Muscle layer of duodenum (tissue), 2 donors: ENCODE measurements around the gene AURKA.

ENCODE experiments used
- H3K27ac ChIP-seq: one replicate; pipeline ENCODE4 v1.7.0; 2013; ENCODE audit warnings: mild to moderate bottlenecking, low read length
- H3K27me3 ChIP-seq: one replicate; pipeline ENCODE4 v1.7.0; 2013; ENCODE audit warnings: low read depth, mild to moderate bottlenecking, control low read depth, low read length
- H3K36me3 ChIP-seq, 2 donors: one replicate each; pipeline ENCODE4 v1.7.0; 2013; ENCODE audit warnings: low read length in 2 of 2, control low read depth in 1 of 2, mild to moderate bottlenecking in 1 of 2; ENCODE audit not compliant: insufficient read depth in 2 of 2, control insufficient read depth in 1 of 2
- H3K4me1 ChIP-seq, 2 donors: one replicate each; pipeline ENCODE4 v1.7.0; 2013; ENCODE audit warnings: low read length in 2 of 2, mild to moderate bottlenecking in 2 of 2, control low read depth in 1 of 2, moderate library complexity in 1 of 2; ENCODE audit not compliant: insufficient read depth in 2 of 2, control insufficient read depth in 1 of 2
- H3K4me3 ChIP-seq, 2 donors: one replicate each; pipeline ENCODE4 v1.7.0; 2013; ENCODE audit warnings: low read length in 2 of 2, low read depth in 1 of 2, mild to moderate bottlenecking in 1 of 2
- H3K9me3 ChIP-seq, 2 donors: one replicate each; pipeline ENCODE4 v1.7.0; 2013; ENCODE audit warnings: low read length in 2 of 2, control low read depth in 1 of 2, mild to moderate bottlenecking in 1 of 2; ENCODE audit not compliant: control insufficient read depth in 1 of 2
- donor health status: healthy.

AURKA gene

GRCh38 chr20:56389807-56390206 is 2.2 kb downstream of the AURKA start:
- no peak overlapping the region for H3K4me3 ChIP-seq
- H3K27ac ChIP-seq: no peak overlapping the region
- no peaks in the 10 kb centered on the region for H3K27me3 ChIP-seq
- H3K9me3 ChIP-seq: no peaks in the 10 kb centered on the region
- H3K36me3 ChIP-seq: peaks cover 0 to 4% of the 10 kb centered on the region in 2 donors
- H3K4me1 ChIP-seq: peaks cover 5 to 18% of the 10 kb centered on the region in 2 donors

- H3K9me3 ChIP-seq: no peaks in the 10 kb centered on the region
- H3K27me3 ChIP-seq: no peaks in the 10 kb centered on the region
- H3K36me3 ChIP-seq: peaks cover 0 to 4% of the 10 kb centered on the region in 2 donors
- H3K4me3 ChIP-seq: no peak overlapping the region
- peaks cover 5 to 16% of the 10 kb centered on the region in 2 donors for H3K4me1 ChIP-seq
- H3K27ac ChIP-seq: no peak overlapping the region
Measured at GRCh38 chr20:56388882-56389281, 3.1 kb downstream of the AURKA start.

GRCh38 chr20:56386219-56386618 is 5.8 kb downstream of the AURKA start:
- Histone ChIP-seq H3K4me3 (no peak overlapping the region), H3K27ac (no peak overlapping the region), H3K27me3 (no peaks in the 10 kb centered on the region), H3K4me1 (peaks cover 0 to 5% of the 10 kb centered on the region in 2 donors), H3K36me3 (peaks cover 0 to 4% of the 10 kb centered on the region in 2 donors), H3K9me3 (no peaks in the 10 kb centered on the region)

- H3K36me3 ChIP-seq: peaks cover 0 to 4% of the 10 kb centered on the region in 2 donors
- no peak overlapping the region for H3K4me3 ChIP-seq
- H3K4me1 ChIP-seq: no peaks in the 10 kb centered on the region
- no peaks in the 10 kb centered on the region for H3K9me3 ChIP-seq
- H3K27me3 ChIP-seq: no peaks in the 10 kb centered on the region
- H3K27ac ChIP-seq: no peak overlapping the region
Measured at GRCh38 chr20:56385130-56385529, 6.9 kb downstream of the AURKA start.

GRCh38 chr20:56383334-56383733 is 8.7 kb downstream of the AURKA start:
- Histone ChIP-seq H3K27ac (no peak overlapping the region), H3K4me3 (no peak overlapping the region), H3K36me3 (peaks cover 0 to 4% of the 10 kb centered on the region in 2 donors), H3K4me1 (no peaks in the 10 kb centered on the region), H3K27me3 (no peaks in the 10 kb centered on the region), H3K9me3 (no peaks in the 10 kb centered on the region)

- H3K36me3 ChIP-seq: no peaks in the 10 kb centered on the region
- no peaks in the 10 kb centered on the region for H3K27me3 ChIP-seq
- no peak overlapping the region for H3K27ac ChIP-seq
- no peaks in the 10 kb centered on the region for H3K4me1 ChIP-seq
- H3K4me3 ChIP-seq: no peak overlapping the region
- H3K9me3 ChIP-seq: no peaks in the 10 kb centered on the region
Measured at GRCh38 chr20:56382696-56383095, 9.3 kb downstream of the AURKA start.

GRCh38 chr20:56381501-56381900 is 10.5 kb downstream of the AURKA start:
- H3K36me3 ChIP-seq: no peaks in the 10 kb centered on the region
- H3K4me1 ChIP-seq: no peaks in the 10 kb centered on the region

GRCh38 chr20:56380375-56380774 is 11.6 kb downstream of the AURKA start:
- Histone ChIP-seq H3K4me1 (no peaks in the 10 kb centered on the region), H3K36me3 (no peaks in the 10 kb centered on the region), H3K27me3 (no peaks in the 10 kb centered on the region)

More at GRCh38 chr20:56381501-56381900, 10.5 kb downstream of the AURKA start:
- H3K27ac ChIP-seq: no peak overlapping the region
- H3K27me3 ChIP-seq: no peaks in the 10 kb centered on the region
- H3K9me3 ChIP-seq: no peaks in the 10 kb centered on the region
- no peak overlapping the region for H3K4me3 ChIP-seq

GRCh38 chr20:56378386-56378785 is 13.6 kb downstream of the AURKA start:
- H3K4me1 ChIP-seq: no peaks in the 10 kb centered on the region
- no peaks in the 10 kb centered on the region for H3K36me3 ChIP-seq
- H3K4me3 ChIP-seq: no peak overlapping the region
- H3K27ac ChIP-seq: no peak overlapping the region
- no peaks in the 10 kb centered on the region for H3K9me3 ChIP-seq
- H3K27me3 ChIP-seq: no peaks in the 10 kb centered on the region

More at GRCh38 chr20:56380375-56380774, 11.6 kb downstream of the AURKA start:
- Histone ChIP-seq H3K9me3 (no peaks in the 10 kb centered on the region), H3K27ac (no peak overlapping the region), H3K4me3 (no peak overlapping the region)

- Histone ChIP-seq H3K27me3 (no peaks in the 10 kb centered on the region), H3K36me3 (peaks cover 0 to 5% of the 10 kb centered on the region in 2 donors), H3K9me3 (no peaks in the 10 kb centered on the region), H3K4me3 (no peak overlapping the region), H3K4me1 (no peaks in the 10 kb centered on the region), H3K27ac (no peak overlapping the region)
Measured at GRCh38 chr20:56376331-56376730, 15.7 kb downstream of the AURKA start.

- Histone ChIP-seq H3K27ac (no peak overlapping the region), H3K9me3 (no peaks in the 10 kb centered on the region), H3K4me3 (no peak overlapping the region), H3K27me3 (no peaks in the 10 kb centered on the region), H3K36me3 (peaks cover 4 to 5% of the 10 kb centered on the region in 2 donors), H3K4me1 (no peaks in the 10 kb centered on the region)
Measured at GRCh38 chr20:56373942-56374341, 18.1 kb downstream of the AURKA start.

GRCh38 chr20:56372850-56373249 is 19.2 kb downstream of the AURKA start:
- no peak overlapping the region for H3K27ac ChIP-seq
- no peaks in the 10 kb centered on the region for H3K4me1 ChIP-seq
- no peak overlapping the region for H3K4me3 ChIP-seq
- H3K27me3 ChIP-seq: no peaks in the 10 kb centered on the region
- H3K9me3 ChIP-seq: no peaks in the 10 kb centered on the region
- H3K36me3 ChIP-seq: peaks cover 5 to 6% of the 10 kb centered on the region in 2 donors
